LNCaP clone FGC (cell line): Measurements from ENCODE around the gene HRH4.

Experiments
- DNase-seq: peaks from one replicate; pipeline ENCODE4 v3.0.0-alpha.2; 2011; ENCODE audit warnings: low read depth
- H3K4me3 ChIP-seq: 2 replicates; pipeline ENCODE4 v1.5.1; 2011; ENCODE audit warnings: mild to moderate bottlenecking, low read depth, low read length, control low read depth
- TF ChIP-seq, protein P1 (sequence below): IDR thresholded peaks from 2 replicates; pipeline ENCODE4 v1.5.1; 2012; ENCODE audit warnings: mild to moderate bottlenecking; ENCODE audit not compliant: control insufficient read depth, insufficient read depth; ENCODE audit errors: extremely low read depth

HRH4 gene

DNA sequence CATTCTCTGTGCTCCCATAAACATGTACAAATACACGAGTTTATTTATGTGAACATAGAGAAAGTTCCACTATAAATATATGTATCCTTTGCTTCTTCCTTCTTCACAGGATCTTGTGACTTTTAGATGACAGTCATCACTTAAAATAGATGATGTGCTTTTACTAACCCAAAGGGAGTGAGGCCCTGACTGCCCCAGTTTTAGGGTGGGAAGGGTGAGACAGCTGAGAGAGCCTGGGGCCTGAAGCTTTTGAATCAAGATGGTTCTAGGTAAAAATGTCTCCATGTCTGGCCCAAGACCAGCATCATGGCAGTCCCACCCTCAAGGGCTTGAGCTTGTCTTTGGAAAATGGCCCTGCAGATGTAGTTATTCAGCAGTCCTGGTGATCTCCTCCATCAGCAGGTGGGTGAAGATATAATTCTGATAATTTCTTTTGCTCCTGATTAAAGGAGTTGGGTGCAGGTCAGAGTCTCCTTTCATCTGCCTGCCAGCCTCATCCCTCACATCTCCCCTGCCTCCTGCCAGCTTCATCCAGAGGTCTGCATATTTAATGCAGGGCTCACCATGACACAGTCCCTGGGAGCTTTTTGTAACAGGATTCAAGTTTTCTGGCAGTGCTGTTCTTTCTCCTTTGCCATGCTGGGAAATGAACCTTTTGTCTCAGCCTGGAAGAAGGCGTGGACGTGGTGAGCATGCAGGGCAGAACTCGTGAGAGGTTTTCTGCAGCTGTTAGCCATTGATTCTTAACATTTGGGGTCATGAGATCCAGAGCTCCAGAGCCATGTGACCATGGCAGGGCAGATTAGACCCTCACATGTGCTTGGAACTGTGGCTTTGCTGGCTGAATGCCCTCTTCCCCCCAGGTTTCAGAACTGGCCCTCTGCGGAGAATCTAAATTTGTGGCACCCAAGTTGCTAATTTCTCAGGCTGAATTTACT, 2.7 kb downstream of the HRH4 start:
- no peak for DNase-seq
- H3K4me3 ChIP-seq, result no peak overlapping the region
- TF ChIP-seq, protein P1, sequence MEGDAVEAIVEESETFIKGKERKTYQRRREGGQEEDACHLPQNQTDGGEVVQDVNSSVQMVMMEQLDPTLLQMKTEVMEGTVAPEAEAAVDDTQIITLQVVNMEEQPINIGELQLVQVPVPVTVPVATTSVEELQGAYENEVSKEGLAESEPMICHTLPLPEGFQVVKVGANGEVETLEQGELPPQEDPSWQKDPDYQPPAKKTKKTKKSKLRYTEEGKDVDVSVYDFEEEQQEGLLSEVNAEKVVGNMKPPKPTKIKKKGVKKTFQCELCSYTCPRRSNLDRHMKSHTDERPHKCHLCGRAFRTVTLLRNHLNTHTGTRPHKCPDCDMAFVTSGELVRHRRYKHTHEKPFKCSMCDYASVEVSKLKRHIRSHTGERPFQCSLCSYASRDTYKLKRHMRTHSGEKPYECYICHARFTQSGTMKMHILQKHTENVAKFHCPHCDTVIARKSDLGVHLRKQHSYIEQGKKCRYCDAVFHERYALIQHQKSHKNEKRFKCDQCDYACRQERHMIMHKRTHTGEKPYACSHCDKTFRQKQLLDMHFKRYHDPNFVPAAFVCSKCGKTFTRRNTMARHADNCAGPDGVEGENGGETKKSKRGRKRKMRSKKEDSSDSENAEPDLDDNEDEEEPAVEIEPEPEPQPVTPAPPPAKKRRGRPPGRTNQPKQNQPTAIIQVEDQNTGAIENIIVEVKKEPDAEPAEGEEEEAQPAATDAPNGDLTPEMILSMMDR, result no peak

DNA sequence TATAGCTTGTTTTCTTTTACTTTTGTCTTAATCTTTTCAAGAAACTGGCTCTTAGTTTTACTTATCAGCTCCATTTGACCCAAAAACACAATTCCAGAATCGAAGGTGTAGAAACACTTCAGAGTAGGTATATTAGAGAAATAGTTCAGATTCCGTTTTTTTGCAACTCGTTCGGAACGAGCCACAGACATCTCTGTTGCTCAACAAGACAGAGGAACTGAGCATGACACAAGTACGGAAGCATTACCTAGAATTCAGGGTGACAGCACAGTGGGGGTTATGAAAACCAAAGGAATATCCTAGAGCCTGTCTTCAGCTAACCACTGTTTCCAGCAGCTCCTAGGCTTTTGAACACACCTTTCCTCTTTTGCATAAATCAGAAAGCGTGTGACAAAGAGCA, 5.0 kb downstream of the HRH4 start:
- H3K4me3 ChIP-seq, result no peak overlapping the region
- no peak for DNase-seq
- TF ChIP-seq, protein P1, result no peak

DNA sequence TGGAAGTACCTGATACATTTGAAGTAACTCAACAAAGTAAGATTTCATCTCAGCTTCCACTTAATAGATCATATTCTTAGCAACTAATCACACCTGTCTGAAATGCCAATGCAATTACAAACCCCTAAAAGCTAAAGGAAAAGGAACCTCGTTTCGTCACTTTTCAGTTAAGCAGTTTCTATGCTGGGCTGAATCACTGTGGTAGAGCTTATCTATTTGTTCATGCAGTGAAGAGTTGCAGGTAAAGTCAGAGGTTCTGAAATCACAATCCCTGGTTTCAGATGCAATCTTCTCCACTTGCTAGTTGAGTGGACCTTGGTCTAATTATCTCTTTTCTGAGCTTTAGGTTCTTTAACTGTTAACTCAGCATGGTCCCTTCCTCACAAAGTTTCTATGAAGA, 6.3 kb downstream of the HRH4 start:
- TF ChIP-seq, protein P1, result no peak
- H3K4me3 ChIP-seq, result no peak overlapping the region
- DNase-seq, result no peak

DNA sequence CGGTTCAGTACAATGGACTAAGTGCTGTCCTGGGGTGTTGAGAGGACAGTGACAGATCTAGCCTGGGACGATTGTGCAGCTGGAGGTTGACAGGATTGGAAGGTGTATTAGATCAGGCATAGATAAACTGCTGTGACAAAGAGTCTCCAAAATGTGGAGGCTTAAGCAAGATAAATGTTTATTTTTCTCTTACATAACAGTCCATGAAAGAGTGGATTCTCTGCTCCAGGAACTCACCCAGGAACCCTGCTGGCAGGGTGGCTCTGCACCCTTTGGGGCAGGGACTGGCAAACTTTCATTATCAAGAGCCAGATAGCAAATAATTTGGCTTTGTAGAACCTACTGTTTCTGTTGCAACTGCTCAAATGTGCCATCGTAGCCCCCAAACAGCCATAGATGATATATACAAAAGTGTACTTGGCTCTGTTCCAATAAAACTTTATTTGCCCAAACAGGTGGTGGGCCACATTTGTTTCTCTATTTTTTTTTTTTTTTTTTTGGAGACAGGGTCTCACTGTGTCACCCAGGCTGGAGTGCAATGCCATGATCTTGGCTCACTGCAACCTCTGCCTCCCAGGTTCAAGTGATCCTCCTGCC, 9.7 kb downstream of the HRH4 start:
- peak; percentile 19 for DNase-seq
- H3K4me3 ChIP-seq, result no peak overlapping the region
- TF ChIP-seq, protein P1, result no peak

DNA sequence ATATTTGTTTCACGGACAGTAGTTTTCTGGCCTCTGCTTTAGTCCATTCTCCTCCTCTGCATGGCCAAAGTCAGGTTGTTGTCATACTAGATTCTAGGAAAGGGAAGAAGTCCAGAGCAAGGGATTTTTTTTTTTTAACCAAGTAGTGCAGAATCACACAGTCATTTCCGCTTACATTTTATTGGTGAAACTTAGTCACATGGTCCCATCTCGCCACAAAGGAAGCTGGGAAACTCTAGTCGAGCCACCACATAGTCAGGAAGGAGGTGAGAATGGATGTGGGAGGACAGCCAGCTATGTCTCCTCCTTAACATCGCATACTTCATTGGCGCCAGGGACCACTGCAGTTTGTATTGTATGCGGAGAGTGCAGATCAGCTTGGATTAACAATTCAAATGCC, 10.4 kb downstream of the HRH4 start:
- TF ChIP-seq, protein P1, result no peak
- DNase-seq, result no peak
- H3K4me3 ChIP-seq, result no peak overlapping the region

DNA sequence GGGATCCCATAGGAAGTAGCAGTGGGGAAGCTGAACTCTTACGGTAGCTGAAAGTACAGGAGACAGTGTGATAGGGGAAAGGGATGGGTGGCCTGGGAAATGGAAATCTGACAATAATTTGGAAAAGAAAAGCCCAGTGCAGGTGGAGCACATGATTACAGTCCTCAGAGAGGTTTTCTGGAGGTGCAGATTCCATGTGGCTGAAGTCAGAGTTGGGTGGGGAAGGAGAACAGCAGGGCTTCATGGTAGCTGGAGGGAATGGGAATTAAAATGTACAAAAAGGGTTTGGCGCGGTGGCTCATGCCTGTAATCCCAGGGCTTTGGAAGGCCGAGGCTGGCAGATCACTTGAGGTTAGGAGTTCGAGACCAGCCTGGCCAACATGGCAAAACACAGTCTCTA, 12.2 kb downstream of the HRH4 start:
- no peak overlapping the region for H3K4me3 ChIP-seq
- no peak for DNase-seq
- TF ChIP-seq, protein P1, result no peak
